Activated CD4-positive, alpha-beta T cell treated with anti-CD3 and anti-CD28 coated beads, Interleukin-2, Interleukin-6, amounts not matched to agents 100 ng/mL and 50 ng/mL, durations not matched to agents 16 hours and 8 hours (primary cell): ENCODE measurements around the gene FNIP2.
"Not testable (repeated sequence)": the region's sequence is repeated elsewhere in the genome, so short reads cannot be mapped to it uniquely, and the experiment has no call there.

ENCODE experiments used
- DNase-seq: peaks from one replicate; pipeline ENCODE4 v3.0.0-alpha.2; 2020

The FNIP2 gene

DNA sequence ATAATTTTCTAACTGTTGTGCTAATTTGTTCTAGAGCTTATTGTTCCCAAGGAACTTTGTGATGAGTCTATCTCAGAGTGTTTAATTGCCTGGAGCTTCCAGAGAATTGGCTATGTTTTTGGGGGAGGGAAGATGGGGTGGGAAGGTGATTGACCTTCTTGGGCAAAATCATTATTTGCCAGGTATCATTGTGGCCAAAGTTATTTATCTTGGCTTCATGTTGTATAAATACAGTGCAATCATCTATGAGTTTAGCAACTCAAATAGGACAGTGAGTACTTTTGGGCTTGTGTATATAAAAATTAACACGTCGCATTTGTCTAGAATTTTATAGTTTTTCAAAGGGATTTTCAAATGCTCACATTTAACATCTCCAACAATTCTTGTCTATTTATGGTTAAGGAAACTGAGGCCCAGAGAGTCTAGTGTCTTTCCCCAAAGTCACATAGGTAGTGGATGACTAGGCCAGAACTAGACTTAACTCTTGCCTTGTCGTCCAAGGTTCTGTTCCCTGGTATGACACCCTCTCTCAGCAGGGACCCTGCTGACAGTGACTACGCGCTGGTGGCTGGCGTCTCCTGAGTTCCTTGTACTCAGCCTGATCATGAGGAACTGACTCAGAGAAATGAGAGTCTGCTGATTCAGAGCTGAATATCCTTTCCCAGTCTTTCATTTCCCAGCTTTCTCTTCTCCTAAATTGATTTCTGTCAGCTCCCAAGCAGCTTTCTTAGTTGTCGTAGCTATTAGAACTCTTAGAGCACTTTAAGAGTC, 27.7 kb downstream of the FNIP2 start:
- no peak for DNase-seq

DNA sequence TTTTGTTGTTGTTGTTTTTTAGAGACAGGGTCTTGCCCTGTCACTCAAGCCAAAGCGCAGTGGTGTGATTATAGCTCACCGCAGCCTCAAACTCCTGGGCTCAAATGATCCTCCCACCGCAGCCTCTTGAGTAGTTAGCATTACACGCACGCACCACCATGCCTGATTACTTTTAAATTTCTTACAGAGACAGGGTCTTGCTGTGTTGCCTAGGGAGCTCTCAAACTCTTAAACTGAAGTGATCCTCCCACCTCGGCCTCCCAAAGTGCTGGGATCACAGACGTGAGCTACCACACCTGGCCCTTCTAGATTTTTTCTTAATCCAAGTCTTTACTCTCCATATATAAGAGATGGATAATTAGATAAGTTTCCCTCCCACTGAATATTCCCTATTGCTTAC, 29.2 kb downstream of the FNIP2 start:
- no peak for DNase-seq

DNA sequence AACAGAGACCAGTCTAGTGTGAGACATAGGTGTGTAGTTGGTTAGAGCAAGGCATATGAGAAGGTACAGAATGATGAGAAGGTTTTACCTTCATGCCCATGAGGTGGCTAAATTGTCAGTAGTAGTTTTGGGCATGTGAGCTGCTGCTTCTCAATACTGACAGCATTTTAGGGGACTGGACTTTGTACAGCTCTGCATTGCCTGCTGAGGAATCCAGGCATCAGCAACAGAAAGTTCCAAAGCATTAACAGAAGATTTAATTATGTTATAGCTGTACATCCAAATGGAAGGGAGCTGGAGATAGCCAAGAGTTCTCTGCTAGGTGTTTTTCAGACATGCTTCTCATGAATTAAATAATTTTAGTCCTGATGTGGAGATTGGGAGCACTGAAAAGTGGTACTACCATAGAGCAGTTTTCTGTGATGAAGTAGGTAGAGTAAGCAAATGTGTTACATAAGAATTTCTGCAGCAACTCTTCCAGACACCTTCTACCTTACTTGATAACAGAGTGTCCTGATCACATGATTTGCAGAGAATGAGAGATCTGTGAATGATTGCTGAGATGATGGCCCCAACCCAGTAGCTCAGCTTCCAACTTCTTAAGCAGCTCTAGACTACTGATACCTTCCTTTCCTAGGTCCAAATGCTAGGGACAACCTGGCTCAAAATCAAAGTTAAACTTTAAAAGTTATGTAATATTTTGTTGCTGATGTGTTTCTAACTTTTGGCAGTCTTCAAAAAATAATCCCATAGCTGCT, 30.4 kb downstream of the FNIP2 start:
- DNase-seq: no peak

DNA sequence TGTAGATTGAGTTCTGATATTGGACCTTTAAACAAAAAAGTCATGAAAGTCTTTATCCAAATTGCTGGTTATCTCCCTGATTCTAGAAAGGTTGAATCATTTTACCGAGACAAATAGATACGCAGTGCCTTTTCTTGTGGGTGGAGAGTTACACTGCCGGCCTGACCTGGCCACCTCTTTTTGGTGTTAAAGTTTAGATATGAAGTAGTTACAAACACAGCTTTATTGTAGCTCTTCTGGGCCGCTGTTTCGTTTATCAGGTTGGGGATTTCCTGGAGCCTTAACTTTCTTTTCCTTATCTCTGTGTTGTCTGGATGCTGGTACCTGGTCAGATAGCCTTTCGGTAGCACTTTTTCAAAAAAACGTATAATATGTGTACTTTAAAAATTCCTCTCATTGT, 31.0 kb downstream of the FNIP2 start:
- DNase-seq: no peak

DNA sequence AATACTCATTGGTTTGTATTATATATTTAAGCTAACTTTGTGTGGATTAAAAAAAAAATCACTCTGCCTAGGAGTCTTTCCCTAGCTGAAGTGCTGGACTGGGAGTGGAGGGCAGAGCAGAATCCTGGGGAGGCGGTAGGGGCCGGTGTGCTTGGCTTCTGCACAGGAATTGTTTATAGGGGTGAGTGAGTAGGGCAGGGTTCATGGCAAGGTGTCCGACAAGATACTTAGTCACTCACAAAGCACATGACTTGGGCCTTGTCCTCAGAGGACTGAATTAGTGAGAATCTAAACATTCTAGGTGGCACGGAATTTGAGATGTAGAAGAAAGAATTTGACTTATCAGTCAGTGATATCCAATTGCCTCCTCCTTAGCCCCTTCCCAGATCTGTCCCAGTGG, 32.2 kb downstream of the FNIP2 start:
- no peak for DNase-seq

DNA sequence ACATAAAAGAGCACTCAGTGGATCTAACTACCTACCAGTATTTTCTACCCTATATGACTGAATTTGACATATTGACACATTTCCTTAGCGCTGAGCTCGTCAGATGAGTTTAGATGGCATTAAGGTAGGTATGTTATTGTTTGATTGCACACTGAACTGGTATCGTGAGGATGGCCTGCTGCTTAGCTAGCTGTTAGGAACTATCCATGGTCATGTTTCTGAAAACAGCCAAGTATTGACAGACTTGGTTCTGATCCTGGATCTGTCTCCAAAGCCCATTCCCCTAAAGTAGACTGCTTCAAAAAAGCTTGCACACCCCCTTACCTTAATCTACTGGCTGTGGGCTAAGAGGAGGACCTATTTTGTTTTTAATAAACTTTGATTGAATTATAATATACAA, 32.9 kb downstream of the FNIP2 start:
- DNase-seq: no peak

DNA sequence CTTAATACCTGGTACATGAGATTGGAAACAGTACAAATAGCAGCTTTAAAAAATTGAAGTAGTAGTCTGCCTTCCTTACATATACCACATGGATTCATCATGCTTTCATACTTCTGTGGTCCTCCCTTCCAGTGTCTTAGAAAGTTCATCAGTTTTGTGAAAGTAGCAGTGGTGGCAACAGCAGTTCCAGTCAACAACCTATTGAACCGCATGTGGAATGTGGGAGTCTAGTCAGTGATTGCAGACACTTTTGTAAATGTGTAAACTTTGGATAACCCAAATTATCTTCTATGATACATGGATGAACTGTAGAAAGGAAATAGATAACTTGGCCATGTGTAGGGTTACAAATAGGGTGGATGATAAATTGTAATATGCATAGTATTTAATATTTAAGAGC, 34.1 kb downstream of the FNIP2 start:
- no peak for DNase-seq

DNA sequence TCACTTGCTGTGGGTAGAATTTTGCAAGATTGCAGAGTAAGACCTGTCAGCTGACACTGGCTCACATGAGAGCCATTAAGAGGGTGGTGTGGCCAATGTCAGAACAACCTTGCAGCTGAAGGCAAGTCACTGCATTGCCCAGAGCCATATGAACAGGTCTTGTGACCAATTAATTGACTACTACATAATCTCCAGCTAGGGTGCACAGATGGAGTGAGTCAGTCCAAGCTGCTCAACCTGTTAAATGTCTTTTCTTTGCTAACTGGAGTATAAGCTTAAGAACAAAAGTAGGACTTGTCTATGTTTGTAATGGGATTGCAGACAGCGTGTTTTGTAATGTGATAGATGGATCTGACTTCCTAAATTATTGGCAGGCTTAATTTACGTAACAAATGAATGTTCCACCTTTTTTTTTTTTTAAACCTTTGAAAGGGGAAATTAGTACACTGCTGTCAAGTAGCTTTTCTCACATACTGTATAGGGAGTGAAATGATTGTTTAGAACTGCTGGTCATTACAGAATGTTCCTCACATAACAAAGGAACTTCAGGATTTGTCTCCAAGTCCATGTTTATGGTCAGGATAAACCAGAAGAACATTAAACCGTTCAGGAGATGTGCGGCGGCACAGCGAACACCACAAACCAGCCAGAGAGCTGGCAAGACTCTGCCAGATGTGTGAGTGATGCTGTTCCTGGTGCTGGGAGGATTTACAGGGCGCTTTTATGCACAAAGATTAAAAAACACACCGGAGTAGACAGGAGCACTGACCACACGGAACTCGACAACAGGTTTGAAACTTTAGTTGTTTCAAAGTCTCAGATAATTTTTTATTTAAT, 37.0 kb downstream of the FNIP2 start:
- no peak for DNase-seq

DNA sequence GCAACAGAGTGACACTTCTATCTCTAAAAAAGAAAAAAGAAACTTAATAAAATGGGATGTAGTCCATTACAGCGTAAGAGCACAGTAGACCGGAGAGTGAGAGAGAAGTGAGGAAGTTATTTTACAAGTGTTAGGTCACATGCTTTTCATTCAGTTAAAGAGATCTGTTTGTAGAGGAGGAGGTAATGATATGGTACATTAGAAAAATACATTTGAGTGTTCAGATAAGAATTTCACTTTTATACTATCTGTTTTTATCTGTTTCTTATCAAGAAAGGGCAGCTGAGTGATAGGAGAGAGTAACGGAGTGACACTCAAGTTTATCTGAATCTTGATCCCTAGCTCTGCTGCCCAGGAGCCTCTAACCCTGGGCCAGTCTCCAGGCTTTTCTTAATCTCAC, 38.9 kb downstream of the FNIP2 start:
- no peak for DNase-seq

DNA sequence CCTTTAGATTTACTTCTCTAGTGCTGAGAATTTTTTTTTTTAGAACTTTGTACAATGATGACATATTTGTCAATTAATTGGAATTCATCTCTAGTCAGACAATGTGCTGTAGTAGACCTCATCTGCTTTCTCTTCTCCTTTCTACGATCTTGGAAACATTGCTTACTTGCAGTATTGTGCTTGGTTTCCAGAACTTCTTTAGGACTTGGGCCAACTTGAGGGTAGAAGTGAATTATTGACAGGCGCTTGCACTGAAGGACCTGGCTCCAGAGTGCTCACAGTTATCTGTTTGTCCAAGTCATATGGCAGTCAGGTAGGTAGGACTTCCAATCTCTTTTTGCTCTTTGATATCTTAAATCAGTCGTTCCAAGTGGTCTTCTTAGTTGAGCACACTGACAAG, 39.6 kb downstream of the FNIP2 start:
- no peak for DNase-seq

DNA sequence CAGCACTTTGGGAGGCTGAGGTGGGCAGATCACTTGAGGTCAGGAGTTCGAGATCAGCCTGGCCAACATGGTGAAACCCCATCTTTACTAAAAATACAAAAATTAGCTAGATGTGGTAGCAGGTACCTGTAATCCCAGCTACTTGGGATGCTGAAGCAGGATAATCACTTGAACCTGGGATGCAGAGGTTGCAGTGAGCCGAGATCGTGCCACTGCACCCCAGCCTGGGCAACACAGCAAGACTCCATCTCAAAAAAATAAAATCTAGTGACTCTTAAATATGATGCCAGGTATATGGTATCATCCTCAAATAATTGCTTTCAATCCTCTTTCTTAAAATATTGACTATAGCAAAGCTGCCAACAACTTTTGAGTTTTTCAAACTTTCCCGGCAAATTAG, 40.4 kb downstream of the FNIP2 start:
- DNase-seq: not testable (repeated sequence)

DNA sequence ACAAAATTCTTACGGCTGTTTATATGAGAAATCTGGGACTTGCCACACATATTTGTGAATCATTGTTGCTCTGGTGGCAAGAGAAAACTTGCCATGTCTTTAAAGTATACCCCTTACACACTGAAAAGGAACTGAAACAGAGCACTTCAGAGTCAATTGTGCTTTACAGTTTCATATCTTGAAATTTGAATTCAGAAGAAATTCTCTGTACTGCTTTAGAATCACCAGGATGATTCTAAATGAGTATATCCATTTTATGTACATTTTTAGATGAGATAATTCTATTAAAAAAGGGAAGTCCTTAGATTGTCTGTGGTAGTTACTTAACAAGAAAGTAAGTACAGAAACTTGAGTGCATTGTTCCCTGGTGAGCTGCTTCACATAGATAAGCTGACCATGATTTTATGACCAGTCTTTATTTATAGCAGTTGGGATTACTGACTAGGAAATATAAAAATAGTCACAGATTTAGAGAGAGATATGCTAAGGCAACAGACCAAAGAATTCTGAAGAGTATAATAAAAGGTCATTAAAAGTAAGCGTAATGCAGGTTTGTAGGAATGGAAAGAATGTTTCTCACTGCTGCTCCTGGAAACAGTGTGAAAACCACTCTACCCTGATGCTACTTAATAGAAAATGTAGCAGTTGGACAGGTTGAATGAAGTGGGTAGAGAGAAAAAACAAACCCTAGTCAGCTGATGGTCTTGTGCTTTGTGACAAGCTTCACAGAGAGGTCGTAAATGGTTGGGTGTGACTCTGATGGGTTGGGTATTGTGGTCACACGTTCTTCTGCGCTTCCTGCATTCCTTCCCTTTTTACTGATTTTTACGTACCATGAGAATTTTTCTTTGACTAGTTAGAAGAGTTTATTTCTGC, 41.0 kb downstream of the FNIP2 start:
- DNase-seq: peak; percentile 45

DNA sequence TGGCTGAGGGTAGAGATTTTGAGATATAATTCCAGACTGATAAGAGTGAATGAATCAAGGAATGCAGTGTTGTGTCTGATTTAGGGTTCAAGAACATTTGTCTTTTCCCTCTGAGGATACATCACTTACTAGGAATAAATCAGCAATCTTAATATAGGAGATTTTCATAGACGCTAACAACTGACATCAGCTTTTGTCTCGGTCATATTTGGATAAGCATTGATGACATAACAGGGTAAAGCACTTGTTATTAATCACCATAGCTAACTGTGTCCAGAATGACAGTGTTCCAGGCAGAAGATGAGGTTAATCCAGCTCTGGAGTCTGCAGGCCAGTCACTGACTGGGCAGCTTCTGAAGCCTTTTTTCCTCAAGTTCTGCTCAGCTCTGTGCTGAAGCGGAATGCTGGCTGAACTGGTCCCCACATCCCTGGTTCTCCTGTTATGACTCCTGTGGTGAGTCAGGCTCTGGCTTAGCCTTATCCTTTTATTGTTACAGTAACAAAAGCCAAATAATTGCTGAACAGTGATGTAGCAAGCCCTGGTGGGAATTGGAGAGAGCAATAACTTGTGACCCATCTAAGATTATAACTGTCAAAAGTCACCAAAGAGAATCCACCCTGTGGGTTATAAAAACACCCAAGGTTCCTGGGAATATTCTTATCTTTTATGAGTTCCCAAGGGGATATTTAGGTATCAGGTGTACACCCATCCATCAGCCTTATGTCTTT, 41.8 kb downstream of the FNIP2 start:
- peak; percentile 35 for DNase-seq

DNA sequence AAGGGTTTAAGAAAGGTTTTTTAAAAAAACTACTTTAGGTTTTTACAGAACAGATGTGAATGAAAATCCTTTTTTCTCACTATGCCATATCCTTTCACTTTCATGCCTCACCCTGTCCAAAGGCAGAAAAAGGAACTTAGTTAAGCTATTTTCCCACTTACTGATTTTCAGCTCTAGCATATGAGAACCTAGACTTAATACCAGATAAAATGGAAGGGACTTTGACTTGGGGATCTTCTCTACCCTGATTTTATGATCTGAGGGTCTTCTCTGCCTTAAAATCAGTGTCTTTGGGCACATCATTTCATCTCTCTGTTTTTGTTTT, 42.4 kb downstream of the FNIP2 start:
- no peak for DNase-seq

DNA sequence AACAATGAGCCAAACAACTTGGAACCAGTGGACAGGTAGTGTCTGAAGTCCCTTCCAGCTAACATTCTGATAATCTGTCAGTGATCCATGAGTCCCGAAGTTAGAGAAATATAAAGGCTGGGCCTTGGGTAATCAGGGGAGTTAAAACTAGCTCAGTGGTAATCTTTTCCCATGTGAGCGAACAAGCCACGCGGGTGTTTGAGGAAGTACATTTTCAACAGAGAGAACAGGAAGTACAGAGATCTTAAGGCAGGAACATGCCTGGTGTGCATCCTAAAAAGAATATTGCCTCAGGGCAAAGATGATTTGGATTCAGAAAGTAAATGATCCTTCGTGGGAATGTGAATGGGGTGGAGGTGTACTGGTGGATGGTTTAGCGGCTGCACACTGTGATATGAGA, 42.9 kb downstream of the FNIP2 start:
- no peak for DNase-seq

DNA sequence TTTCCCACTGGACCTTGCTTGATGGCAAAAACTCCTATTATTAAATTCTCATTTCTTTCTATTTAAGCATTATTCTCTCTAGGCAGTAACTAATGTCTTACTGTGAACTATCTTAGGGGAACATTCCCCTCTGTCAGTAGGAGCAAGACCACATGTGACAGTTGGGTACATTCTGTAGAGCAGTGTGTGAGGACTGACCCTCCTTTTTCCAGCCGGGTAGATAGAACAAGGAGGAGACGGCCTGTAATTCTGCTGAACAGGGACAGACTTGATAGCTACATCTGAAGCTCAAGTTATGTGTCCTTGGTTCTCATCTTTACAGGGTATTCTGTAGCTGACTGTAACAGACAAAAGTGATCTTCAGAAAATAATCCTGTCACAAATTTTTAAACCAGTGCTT, 43.3 kb downstream of the FNIP2 start:
- no peak for DNase-seq

DNA sequence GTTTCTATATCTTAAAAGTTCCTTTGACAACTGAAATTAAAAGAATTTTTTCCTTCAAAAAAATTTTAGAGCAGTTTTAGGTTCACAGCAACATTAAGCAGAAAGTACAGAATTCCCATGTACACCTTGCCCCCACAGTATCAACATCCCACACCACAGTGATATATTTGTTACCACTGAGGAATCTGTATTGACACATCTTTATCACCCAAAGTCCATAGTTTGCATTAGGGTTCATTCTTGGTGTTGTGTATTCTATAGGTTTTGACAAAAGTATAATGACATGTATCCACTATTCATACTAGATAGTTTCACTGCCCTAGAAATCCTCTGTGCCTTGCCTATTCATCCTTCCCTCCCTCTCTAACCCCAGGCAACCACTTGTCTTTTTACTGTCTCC, 43.7 kb downstream of the FNIP2 start:
- DNase-seq: no peak

DNA sequence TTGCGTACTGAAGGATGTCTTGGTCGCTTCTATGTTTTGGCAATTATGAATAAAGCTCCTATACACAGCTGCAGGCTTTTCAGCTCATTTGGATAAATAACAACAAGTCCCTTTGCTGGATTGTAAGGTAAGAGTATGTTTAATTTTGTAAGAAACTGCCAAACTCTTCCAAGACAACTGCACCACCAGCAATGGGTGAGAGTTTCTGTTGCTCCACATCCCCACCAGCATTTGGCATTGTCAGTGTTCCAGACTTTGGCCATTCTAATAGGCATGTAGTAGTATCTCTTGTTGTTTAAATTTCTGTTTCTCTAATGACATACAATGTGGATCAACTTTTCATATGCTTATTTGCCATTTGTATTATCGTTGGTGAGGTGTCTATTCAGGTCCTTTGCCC, 44.3 kb downstream of the FNIP2 start:
- DNase-seq: no peak

DNA sequence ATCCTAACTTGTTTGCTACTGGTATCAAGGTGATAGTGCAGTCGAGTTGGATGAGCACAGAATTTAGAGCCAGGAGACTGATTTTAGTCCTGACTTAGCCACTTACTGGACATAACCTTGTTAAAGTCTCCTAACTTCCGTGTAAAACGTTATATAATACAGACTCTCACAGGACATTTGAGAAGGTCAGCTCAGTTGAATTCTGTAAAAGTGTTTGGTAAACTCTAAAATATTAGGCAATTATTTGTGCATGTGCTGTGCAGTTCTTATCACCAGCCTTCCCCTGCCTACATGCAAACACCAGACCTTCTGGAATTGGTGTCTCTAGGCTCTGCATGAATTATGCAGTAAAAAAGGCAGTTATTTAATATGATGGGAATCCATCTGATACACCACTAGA, 45.4 kb downstream of the FNIP2 start:
- DNase-seq: no peak

DNA sequence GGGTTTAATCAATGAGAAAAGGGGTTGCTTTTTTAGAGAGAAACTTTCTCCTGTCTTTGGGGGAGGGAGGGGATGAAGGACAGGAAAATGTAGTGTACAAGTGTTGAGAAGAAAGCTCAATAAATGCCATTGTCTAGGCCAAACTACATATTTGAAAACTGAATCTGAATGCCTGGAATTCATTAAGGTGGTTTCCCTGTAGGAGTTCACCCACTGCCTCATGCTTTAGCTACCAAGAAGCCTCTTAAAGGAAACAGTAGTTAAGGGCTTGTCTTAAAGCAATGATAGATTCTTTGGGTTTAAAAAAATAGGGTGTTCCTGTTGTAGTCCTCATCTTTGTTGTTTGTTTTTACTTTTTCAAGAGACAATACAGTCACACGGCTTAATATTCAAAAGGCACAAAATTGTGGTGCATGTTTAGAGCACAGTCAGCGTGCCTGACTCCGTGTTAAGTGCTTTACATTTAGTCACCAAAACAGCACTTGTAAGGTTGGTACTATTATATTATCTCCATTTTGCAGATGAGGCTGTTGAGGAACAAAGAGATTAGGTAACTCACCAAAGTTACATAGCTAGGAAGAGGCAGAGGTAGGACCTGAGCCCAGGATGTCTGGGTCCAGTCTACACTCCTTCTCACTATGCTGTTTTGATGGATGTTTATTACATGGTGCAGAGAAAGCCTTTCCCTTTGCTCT, 46.0 kb downstream of the FNIP2 start:
- DNase-seq: no peak

DNA sequence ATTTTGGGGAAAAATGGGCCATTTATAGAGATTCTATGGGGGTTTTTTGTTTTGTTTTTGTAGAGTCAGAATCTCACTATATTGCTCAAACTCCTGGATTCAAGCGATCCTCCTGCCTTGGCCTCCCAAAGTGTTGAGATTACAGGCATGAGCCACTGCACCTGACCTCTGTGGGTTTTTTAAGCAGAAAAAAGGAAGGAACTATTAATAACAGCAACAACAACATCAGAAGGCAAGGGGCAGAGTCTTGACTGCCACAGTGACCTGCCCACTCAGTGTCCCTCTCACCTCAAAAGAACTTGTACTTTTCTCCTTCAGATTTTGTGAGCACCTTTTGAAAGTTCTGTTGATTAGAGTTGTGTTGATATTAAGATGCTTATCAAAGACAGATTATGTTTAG, 48.1 kb downstream of the FNIP2 start:
- DNase-seq: no peak
